Adipocyte (in vitro differentiated cells): ENCODE results near the gene BDH2.

ENCODE experiments used
- DNase-seq: peaks from one replicate; pipeline ENCODE4 v3.0.0-alpha.2; 2015; ENCODE audit warnings: low read depth
- H3K27me3 ChIP-seq: replicated peaks from 2 replicates; pipeline ENCODE4 v1.7.0; 2013; ENCODE audit warnings: mild to moderate bottlenecking, low read length, moderate library complexity; ENCODE audit not compliant: control insufficient read depth, insufficient read depth
- H3K36me3 ChIP-seq: 2 replicates; pipeline ENCODE4 v1.7.0; 2013; ENCODE audit warnings: low read length, mild to moderate bottlenecking, moderate library complexity; ENCODE audit not compliant: control insufficient read depth, insufficient read depth, severe bottlenecking
- H3K4me1 ChIP-seq: 2 replicates; pipeline ENCODE4 v1.7.0; 2013; ENCODE audit warnings: mild to moderate bottlenecking, low read length, moderate library complexity; ENCODE audit not compliant: control insufficient read depth, insufficient read depth
- H3K4me3 ChIP-seq: 2 replicates; pipeline ENCODE4 v1.7.0; 2013; ENCODE audit warnings: mild to moderate bottlenecking, low read length, moderate library complexity
- H3K9ac ChIP-seq: 2 replicates; pipeline ENCODE4 v1.7.0; 2013; ENCODE audit warnings: mild to moderate bottlenecking, low read length, moderate library complexity
- H3K9me3 ChIP-seq: 2 replicates; pipeline ENCODE4 v1.7.0; 2013; ENCODE audit warnings: mild to moderate bottlenecking, low read length, moderate library complexity; ENCODE audit not compliant: control insufficient read depth

BDH2 gene

DNA sequence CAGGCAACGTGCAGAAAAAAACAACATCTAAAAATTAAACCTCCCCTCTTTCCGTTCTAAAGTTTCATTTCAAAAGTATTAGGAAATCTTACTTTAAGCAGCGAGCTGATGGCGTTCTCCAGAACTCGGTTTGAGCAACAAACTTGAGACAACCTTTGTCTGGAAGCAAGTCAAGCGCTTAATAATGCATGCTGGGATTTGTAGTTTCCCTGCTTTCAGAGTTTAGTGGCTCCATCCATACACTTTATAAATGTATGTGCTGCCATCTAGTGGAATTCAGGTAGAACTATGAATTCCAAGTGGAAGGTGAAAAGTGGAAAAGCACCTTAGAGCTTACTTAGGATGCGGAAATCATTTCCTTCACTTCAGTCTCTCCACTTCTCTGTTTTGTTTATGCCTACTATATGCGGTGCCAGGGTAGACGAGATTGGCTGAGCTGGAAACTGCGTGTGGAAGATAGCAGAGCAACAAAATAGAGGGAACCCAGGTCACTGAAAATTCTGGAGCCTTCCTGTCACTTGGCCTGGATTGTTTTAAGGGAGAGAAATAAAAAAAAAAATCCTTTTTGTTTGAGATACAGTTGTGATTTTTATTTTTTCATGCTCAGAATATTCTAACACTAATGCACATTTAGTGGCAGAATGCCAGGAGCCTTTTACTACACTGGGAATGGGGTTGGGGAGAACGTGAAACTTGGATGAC, at the start of gene BDH2:
BDH2 (minus strand) TSS at position 144 of the 702 bp plus-strand sequence. CDS start 3,580 bp downstream, outside the sequence.
- Histone ChIP-seq H3K4me3 (peak within 1 kb of the TSS; percentile 91), H3K4me1 (peaks cover 19% of the 10 kb centered on the region), H3K36me3 (no peaks in the 10 kb centered on the region), H3K9me3 (no peaks in the 10 kb centered on the region), H3K9ac (peak within 1 kb of the TSS; percentile 92), H3K27me3 (no peaks in the 10 kb centered on the region)
- peak; percentile 99 for DNase-seq

DNA sequence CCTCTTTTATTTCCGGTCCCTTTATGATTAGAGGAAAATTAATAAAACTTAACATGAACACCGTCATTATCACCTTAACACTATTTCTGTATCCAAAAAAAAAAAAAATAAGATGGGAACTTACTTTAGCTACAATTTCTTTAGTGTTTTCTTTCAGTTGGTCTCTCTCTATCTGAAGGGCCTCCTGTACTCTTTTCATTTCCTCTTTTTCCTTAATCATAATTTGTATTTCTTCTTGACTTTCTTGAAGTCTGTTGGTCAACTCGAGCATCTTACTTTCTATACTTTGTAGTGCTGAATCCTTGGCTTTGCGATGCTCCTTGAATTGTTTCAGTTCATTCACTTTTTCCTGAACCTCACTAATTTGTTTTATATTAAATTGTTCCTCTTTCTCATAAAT, 45.3 kb upstream of the BDH2 start:
- Histone ChIP-seq H3K27me3 (no peaks in the 10 kb centered on the region), H3K9me3 (no peaks in the 10 kb centered on the region), H3K4me3 (no peak overlapping the region), H3K4me1 (no peaks in the 10 kb centered on the region), H3K36me3 (no peaks in the 10 kb centered on the region), H3K9ac (no peak overlapping the region)
- DNase-seq: no peak

DNA sequence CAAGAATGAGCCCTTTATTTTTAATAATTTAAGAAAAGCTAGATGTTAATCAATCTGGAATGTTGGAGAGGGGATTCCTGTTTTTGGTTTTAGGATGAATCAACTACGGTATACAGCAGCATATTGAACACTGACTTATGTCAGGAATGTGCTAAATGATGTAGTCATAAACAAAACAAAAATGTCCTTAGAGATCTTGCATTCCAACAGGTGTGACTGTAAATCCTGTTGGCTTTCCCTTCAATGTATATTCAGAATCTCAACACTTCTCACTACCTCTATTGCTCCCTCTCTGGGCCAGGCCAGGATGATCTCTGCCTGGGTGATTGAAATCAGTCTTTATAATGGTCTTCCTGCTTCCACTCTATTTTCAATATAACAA, 37.8 kb upstream of the BDH2 start:
- Histone ChIP-seq H3K36me3 (no peaks in the 10 kb centered on the region), H3K27me3 (no peaks in the 10 kb centered on the region), H3K4me1 (no peaks in the 10 kb centered on the region), H3K9ac (no peak overlapping the region), H3K4me3 (no peak overlapping the region), H3K9me3 (no peaks in the 10 kb centered on the region)
- peak; percentile 5 for DNase-seq

DNA sequence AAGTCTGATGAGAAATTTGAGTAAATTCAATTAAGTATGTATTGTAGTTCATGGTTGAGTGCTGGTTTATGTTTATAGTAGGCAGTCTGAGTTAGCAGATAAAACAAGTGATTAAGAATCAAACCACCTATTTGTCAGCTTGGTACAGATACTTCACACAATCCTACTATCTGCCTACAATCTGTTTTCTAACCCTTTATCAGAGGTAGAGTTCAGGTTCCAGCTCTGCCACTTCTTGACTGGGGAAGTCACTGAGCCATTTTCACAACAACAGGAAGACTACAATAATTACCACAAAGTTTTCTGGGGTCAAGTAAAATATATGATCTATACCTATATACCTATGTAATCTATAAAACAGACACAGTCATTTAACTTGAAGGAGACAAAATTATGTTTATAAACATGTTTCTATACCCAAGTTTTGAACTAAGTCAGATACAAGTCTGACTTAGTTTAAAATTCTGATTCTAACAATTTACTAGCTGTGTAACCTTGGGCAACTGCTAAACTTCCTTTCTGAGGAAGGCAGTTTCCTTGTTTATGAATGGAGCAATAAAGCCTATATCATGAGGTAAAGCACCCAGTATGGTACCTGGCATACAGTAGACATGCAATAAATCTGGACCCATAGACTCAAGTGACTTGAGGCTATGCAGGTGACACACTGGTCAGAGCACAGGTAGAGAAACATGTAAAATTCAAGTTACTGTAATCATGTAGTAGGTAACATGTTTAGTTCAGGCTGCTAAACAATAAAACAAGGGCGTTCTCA, 37.2 kb upstream of the BDH2 start:
- no peaks in the 10 kb centered on the region for H3K36me3 ChIP-seq
- no peaks in the 10 kb centered on the region for H3K27me3 ChIP-seq
- H3K9ac ChIP-seq: no peak overlapping the region
- no peaks in the 10 kb centered on the region for H3K9me3 ChIP-seq
- H3K4me3 ChIP-seq: no peak overlapping the region
- H3K4me1 ChIP-seq: no peaks in the 10 kb centered on the region
- DNase-seq: no peak

DNA sequence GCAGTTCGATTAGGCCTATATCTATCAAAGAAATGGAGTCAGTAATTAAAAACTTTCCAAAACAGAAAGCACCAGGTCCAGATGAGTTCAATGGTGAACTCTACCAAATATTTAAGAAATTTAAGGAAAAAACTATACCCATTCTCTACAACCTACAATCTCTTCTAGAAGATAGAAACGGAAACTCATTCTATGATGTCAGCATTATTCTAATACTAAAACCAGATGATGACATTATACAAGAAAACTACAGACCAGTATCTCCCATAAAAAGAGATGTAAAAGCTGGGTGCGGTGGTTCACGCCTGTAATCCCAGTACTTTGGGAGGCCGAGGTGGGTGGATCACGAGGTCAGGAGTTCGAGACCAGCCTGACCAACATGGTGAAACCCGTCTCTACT, 29.5 kb upstream of the BDH2 start:
- Histone ChIP-seq H3K9ac (no peak overlapping the region), H3K27me3 (no peaks in the 10 kb centered on the region), H3K36me3 (no peaks in the 10 kb centered on the region), H3K4me3 (no peak overlapping the region), H3K4me1 (no peaks in the 10 kb centered on the region), H3K9me3 (peaks cover 3% of the 10 kb centered on the region)
- no peak for DNase-seq

DNA sequence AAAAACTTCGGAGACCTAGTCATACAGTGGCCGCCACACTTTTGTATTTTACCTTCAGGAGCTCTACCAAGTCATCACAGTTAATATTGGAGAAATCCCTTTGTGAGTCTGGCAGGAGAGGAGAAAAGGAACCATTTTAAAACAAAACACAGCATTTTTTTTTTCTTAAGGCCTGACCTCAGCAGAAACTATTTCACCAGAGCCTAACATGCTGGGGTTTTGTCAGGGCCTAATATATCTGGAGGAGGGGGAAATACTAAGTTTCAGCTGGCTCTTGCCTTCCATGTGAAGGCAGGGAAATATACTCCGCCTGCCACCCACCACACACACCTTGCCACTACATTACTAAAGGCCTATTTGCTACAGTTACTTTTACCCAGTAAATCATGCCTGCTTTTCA, 26.5 kb upstream of the BDH2 start:
- Histone ChIP-seq H3K4me3 (no peak overlapping the region), H3K27me3 (no peaks in the 10 kb centered on the region), H3K36me3 (no peaks in the 10 kb centered on the region), H3K9me3 (peaks cover 3% of the 10 kb centered on the region), H3K4me1 (no peaks in the 10 kb centered on the region), H3K9ac (no peak overlapping the region)
- no peak for DNase-seq

DNA sequence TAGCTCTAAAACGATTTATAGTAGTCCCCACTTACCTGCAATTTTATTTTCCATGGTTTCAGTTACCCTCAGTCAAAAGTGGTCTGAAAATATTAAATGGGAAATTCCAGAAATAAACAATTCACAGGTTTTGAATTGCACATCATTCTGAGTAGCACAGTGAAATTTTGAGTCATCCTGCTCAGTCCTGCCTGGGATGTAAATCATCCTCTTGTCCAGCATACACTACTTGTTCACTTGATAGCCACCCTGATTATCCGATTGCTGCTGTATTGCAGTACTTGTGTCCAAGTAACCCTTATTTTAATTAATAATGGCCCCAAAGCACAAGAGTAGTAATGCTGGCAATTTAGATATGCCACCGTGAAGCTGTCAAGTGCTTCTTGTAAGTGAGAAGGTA, 23.5 kb upstream of the BDH2 start:
- no peaks in the 10 kb centered on the region for H3K27me3 ChIP-seq
- no peak for DNase-seq
- no peak overlapping the region for H3K9ac ChIP-seq
- H3K4me1 ChIP-seq: no peaks in the 10 kb centered on the region
- no peak overlapping the region for H3K4me3 ChIP-seq
- H3K9me3 ChIP-seq: no peaks in the 10 kb centered on the region
- no peaks in the 10 kb centered on the region for H3K36me3 ChIP-seq

DNA sequence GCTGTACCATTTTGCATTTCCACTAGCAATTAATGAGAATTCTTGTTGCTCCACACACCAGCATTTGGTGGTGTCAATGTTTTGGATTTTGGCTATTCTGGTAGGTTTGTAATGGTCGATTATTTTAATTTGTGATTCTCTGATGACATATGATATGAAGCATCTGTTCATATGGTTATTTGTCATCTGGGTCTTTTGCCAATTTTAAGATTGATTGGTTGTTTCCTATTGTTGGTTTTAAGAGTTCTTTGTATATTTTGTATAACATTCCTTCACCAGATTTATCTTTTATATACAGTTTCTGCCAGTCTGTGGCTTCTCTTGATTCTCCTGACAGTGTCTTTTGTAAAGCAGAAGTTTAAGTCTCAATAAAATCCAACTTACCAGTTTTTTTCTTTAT, 18.5 kb upstream of the BDH2 start:
- no peak for DNase-seq
- Histone ChIP-seq H3K36me3 (no peaks in the 10 kb centered on the region), H3K4me3 (no peak overlapping the region), H3K27me3 (no peaks in the 10 kb centered on the region), H3K9me3 (no peaks in the 10 kb centered on the region), H3K4me1 (no peaks in the 10 kb centered on the region), H3K9ac (no peak overlapping the region)

DNA sequence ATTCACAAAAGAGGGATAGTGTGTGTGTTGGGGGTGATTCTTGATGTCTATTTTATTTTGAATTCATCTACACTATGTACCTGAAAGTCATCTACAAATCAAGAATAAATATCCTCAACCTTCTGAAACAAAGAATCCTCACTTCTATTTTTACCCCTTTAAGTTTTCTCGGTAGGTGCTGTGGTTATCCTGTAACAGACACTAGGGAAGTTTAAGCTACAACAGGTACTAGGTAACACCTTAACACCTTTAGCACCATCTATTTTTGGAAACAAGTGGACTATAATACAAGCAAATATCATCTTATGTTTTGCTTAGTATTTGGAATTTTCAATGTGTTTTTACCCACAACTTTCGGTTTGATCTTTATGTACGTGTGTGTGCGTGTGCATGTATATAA, 12.0 kb upstream of the BDH2 start:
- Histone ChIP-seq H3K9ac (no peak overlapping the region), H3K4me1 (no peaks in the 10 kb centered on the region), H3K4me3 (no peak overlapping the region), H3K9me3 (no peaks in the 10 kb centered on the region), H3K27me3 (no peaks in the 10 kb centered on the region), H3K36me3 (no peaks in the 10 kb centered on the region)
- DNase-seq: no peak

DNA sequence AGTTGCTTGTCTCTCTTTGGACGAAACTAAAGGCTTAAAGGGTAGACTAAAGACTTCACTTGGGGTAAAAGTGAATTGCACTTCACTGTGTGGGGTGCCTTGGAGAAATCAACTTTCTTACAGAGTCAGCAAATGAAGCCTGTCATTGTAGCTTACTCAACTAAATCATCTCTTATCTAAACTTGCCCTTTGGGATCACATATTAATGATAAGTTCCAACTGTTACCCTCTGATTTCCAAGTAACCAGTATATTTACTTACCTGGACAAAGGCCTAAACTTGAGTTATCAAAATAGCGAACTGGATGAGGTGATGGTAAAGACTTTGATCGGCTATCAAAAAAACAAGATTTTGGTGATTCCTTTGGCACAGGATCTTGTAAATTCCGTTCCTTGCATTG, 8.9 kb upstream of the BDH2 start:
- Histone ChIP-seq H3K36me3 (no peaks in the 10 kb centered on the region), H3K9me3 (no peaks in the 10 kb centered on the region), H3K4me3 (no peak overlapping the region), H3K27me3 (no peaks in the 10 kb centered on the region), H3K4me1 (no peaks in the 10 kb centered on the region), H3K9ac (no peak overlapping the region)
- no peak for DNase-seq

DNA sequence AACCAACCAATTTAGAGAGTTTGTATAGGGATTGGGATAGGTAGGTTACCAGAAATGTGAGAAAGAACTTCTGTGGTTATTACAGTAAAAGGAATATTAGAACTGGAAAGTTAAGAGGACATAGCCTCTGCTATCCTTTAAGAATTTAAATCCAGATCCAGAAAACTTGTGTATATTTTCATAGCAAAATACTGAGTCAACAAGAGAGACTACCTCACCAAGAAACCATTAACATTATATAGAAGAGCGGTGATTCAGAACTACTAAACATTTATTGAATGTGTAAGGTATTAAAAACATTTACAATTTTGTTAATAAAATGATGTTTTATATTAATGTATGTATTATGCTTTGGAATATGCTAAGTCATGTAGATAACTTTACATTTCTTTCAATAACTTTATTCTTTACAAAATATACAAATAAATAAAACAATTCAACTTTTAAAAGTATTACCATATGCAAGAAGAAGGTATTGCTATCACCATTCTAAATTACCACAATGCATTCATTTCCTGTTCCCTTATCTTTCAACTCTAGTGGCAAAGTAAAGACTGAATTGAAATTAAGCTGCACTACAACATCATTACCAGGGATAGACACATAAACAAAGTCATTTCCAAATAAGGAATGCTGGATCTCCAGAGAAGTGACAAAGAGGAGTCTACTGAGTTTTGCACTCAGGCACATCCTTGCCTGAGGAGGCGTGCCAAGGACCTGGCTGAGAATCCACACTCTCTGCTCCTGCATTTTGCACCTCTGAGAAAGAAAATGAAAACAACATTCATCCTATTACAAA, 6.1 kb upstream of the BDH2 start:
- DNase-seq: peak; percentile 29
- Histone ChIP-seq H3K36me3 (no peaks in the 10 kb centered on the region), H3K9me3 (no peaks in the 10 kb centered on the region), H3K9ac (no peak overlapping the region), H3K4me1 (no peaks in the 10 kb centered on the region), H3K4me3 (no peak overlapping the region), H3K27me3 (no peaks in the 10 kb centered on the region)
